Trophoblast cell (in vitro differentiated cells and primary cell): ENCODE data around the gene LYZL1.
"Not testable (repeated sequence)": the region's sequence is repeated elsewhere in the genome, so short reads cannot be mapped to it uniquely, and the experiment has no call there.

Experiments used
- DNase-seq, 2 donors: peaks; one replicate each; pipeline ENCODE4 v3.0.0-alpha.2; 2016
- H2AFZ ChIP-seq: 2 replicates; pipeline ENCODE4 v1.6.1; 2013; ENCODE audit warnings: low read length, moderate library complexity, mild to moderate bottlenecking; ENCODE audit not compliant: insufficient read depth, poor library complexity
- H2AK5ac ChIP-seq: 2 replicates; pipeline ENCODE4 v1.6.1; 2013; ENCODE audit warnings: mild to moderate bottlenecking, low read length
- H2BK120ac ChIP-seq: 2 replicates; pipeline ENCODE4 v1.6.1; 2013; ENCODE audit warnings: low read length, mild to moderate bottlenecking, moderate library complexity; ENCODE audit not compliant: insufficient read depth, poor library complexity
- H2BK12ac ChIP-seq: 2 replicates; pipeline ENCODE4 v1.6.1; 2013; ENCODE audit warnings: mild to moderate bottlenecking, low read length, moderate library complexity
- H2BK5ac ChIP-seq: 2 replicates; pipeline ENCODE4 v1.6.1; 2013; ENCODE audit warnings: low read length, low read depth, moderate library complexity, mild to moderate bottlenecking; ENCODE audit not compliant: poor library complexity
- H3K14ac ChIP-seq: 2 replicates; pipeline ENCODE4 v1.6.1; 2013; ENCODE audit warnings: mild to moderate bottlenecking, low read length
- H3K18ac ChIP-seq: 2 replicates; pipeline ENCODE4 v1.6.1; 2013; ENCODE audit warnings: mild to moderate bottlenecking, low read length
- H3K23ac ChIP-seq: 2 replicates; pipeline ENCODE4 v1.6.1; 2013; ENCODE audit warnings: low read length
- H3K27ac ChIP-seq: 2 replicates; pipeline ENCODE4 v1.5.1; 2013; ENCODE audit warnings: low read depth, mild to moderate bottlenecking, inconsistent platforms, low read length, moderate library complexity
- H3K27me3 ChIP-seq: 2 replicates; pipeline ENCODE4 v1.6.1; 2013; ENCODE audit warnings: inconsistent platforms, mild to moderate bottlenecking, low read length, moderate library complexity; ENCODE audit not compliant: insufficient read depth
- H3K36me3 ChIP-seq, 2 experiments: 1 replicate in 1 of 2; 2 replicates in 1 of 2; pipeline ENCODE4 v1.6.1; 2013; ENCODE audit warnings: low read length in 2 of 2, mild to moderate bottlenecking in 2 of 2, moderate library complexity in 1 of 2; ENCODE audit not compliant: insufficient read depth in 2 of 2, control insufficient read depth in 1 of 2
- H3K4ac ChIP-seq: 2 replicates; pipeline ENCODE4 v1.6.1; 2013; ENCODE audit warnings: low read depth, mild to moderate bottlenecking, low read length, moderate library complexity
- H3K4me1 ChIP-seq, 2 experiments: 1 replicate in 1 of 2; 2 replicates in 1 of 2; pipeline ENCODE4 v1.6.1; 2013; ENCODE audit warnings: low read length in 2 of 2, mild to moderate bottlenecking in 2 of 2, moderate library complexity in 1 of 2; ENCODE audit not compliant: insufficient read depth in 2 of 2, control insufficient read depth in 1 of 2
- H3K4me2 ChIP-seq: 2 replicates; pipeline ENCODE4 v1.6.1; 2013; ENCODE audit warnings: inconsistent platforms, mild to moderate bottlenecking, low read length, moderate library complexity
- H3K4me3 ChIP-seq: 2 replicates; pipeline ENCODE4 v1.5.1; 2013; ENCODE audit warnings: mild to moderate bottlenecking, low read depth, low read length, inconsistent platforms
- H3K79me1 ChIP-seq: one replicate; pipeline ENCODE4 v1.6.1; 2013; ENCODE audit warnings: low read length
- H3K79me2 ChIP-seq: 2 replicates; pipeline ENCODE4 v1.6.1; 2013; ENCODE audit warnings: low read length, mild to moderate bottlenecking; ENCODE audit not compliant: control insufficient read depth, insufficient read depth, poor library complexity
- H3K9ac ChIP-seq: 2 replicates; pipeline ENCODE4 v1.6.1; 2013; ENCODE audit warnings: mild to moderate bottlenecking, low read length
- H3K9me3 ChIP-seq: 2 replicates; pipeline ENCODE4 v1.6.1; 2013; ENCODE audit warnings: low read depth, mild to moderate bottlenecking, control low read depth, inconsistent platforms, low read length; ENCODE audit not compliant: insufficient read depth
- H4K12ac ChIP-seq: 2 replicates; pipeline ENCODE4 v1.6.1; 2013; ENCODE audit warnings: low read depth, mild to moderate bottlenecking, low read length, moderate library complexity
- H4K8ac ChIP-seq: 2 replicates; pipeline ENCODE4 v1.6.1; 2013; ENCODE audit warnings: low read depth, mild to moderate bottlenecking, low read length, moderate library complexity
- H4K91ac ChIP-seq: one replicate; pipeline ENCODE4 v1.6.1; 2013; ENCODE audit warnings: low read depth, mild to moderate bottlenecking, low read length, moderate library complexity
- WGBS: extraction: QIAGEN DNeasy Blood & Tissue Kit; methylation state at CpG from one replicate; pipeline ENCODE4 v1.1.7; 2013; ENCODE audit warnings: missing lambda C conversion rate; ENCODE audit not compliant: insufficient read length, insufficient coverage; ENCODE audit errors: extremely low coverage; 5-methylcytosine and 5-hydroxymethylcytosine counted together

The LYZL1 gene

DNA sequence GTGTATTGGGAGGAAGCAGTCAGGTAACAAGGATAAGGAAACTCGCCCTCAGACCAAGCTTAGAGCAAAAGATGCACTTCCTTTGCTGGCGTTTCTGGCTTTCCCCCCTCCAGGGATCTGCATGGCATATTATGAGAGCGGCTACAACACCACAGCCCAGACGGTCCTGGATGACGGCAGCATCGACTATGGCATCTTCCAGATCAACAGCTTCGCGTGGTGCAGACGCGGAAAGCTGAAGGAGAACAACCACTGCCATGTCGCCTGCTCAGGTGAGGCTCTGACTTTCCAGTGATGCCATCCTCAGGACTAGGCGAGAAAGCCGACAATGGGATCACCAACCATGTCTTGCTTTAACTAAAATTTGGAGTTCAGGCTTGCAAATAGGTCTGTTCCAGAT, 3.5 kb downstream of the LYZL1 start:
- not testable (repeated sequence) for H4K91ac ChIP-seq, H3K27me3 ChIP-seq, H2AFZ ChIP-seq, H3K27ac ChIP-seq, H3K14ac ChIP-seq, H4K8ac ChIP-seq, DNase-seq, H3K79me1 ChIP-seq, H2BK12ac ChIP-seq, H3K9ac ChIP-seq, H2BK120ac ChIP-seq, H3K36me3 ChIP-seq, H3K23ac ChIP-seq, H3K9me3 ChIP-seq, H4K12ac ChIP-seq, H3K4me1 ChIP-seq, H3K79me2 ChIP-seq, H2BK5ac ChIP-seq, H2AK5ac ChIP-seq, H3K4me2 ChIP-seq, H3K4me3 ChIP-seq, H3K4ac ChIP-seq, H3K18ac ChIP-seq
- no CpG with 5 or more reads among the region's 13 CpGs for WGBS

GRCh38 chr10:29295813-29296212, 6.9 kb downstream of the LYZL1 start:
- no peak overlapping the region for H4K91ac ChIP-seq

DNA sequence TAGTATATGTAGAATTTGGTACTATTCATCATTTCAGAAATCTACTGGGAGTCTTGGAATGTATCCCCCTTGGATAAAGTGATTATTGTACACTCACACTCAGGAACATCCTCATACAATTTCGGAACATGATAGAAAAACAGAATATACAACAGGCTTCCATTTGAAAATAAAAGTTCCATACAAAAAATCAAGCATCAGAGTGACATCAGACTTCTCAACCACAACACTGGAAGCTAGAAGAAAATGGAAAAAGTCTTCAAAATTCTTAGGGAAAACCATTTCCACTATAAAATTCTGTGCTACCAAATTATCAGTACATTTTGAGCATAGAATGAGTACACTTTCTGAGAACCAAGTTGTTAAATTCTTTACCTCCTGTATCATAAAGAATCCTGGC, 8.8 kb downstream of the LYZL1 start:
- H3K36me3 ChIP-seq, result peaks cover 2 to 4% of the 10 kb centered on the region in 2 experiments
- H2BK120ac ChIP-seq, result no peak overlapping the region
- H3K27me3 ChIP-seq, result no peaks in the 10 kb centered on the region
- no peak overlapping the region for H3K4me3 ChIP-seq
- no peak overlapping the region for H2BK5ac ChIP-seq
- no peak overlapping the region for H4K8ac ChIP-seq
- no peak overlapping the region for H3K4ac ChIP-seq
- no peak overlapping the region for H2AK5ac ChIP-seq
- no peak for DNase-seq
- no peak overlapping the region for H3K9ac ChIP-seq
- no peak overlapping the region for H3K27ac ChIP-seq
- no peaks in the 10 kb centered on the region for H3K4me1 ChIP-seq
- H3K18ac ChIP-seq, result no peak overlapping the region
- no peak overlapping the region for H3K4me2 ChIP-seq
- H4K12ac ChIP-seq, result no peak overlapping the region
- no peaks in the 10 kb centered on the region for H3K79me2 ChIP-seq
- no CpG with 5 or more reads among the region's 1 CpG for WGBS
- peaks cover 3% of the 10 kb centered on the region for H3K79me1 ChIP-seq
- no peak overlapping the region for H3K14ac ChIP-seq
- peaks cover 17% of the 10 kb centered on the region for H3K9me3 ChIP-seq
- no peak overlapping the region for H2BK12ac ChIP-seq
- H2AFZ ChIP-seq, result no peak overlapping the region
- H3K23ac ChIP-seq, result no peak overlapping the region
- H4K91ac ChIP-seq, result no peak overlapping the region

More at GRCh38 chr10:29295813-29296212, 6.9 kb downstream of the LYZL1 start:
- H3K36me3 ChIP-seq, result no peaks in the 10 kb centered on the region
- H2AFZ ChIP-seq, result no peak overlapping the region
- peaks cover 2% of the 10 kb centered on the region for H3K79me1 ChIP-seq
- WGBS, result no CpG with 5 or more reads among the region's 2 CpGs
- H3K23ac ChIP-seq, result no peak overlapping the region
- no peak overlapping the region for H2BK12ac ChIP-seq
- H3K9ac ChIP-seq, result no peak overlapping the region
- H2BK120ac ChIP-seq, result no peak overlapping the region
- no peak overlapping the region for H2AK5ac ChIP-seq
- no peak for DNase-seq
- no peak overlapping the region for H3K4ac ChIP-seq
- no peak overlapping the region for H3K4me2 ChIP-seq
- H4K8ac ChIP-seq, result no peak overlapping the region
- H3K9me3 ChIP-seq, result peaks cover 12% of the 10 kb centered on the region
- H3K27me3 ChIP-seq, result no peaks in the 10 kb centered on the region
- H3K4me3 ChIP-seq, result no peak overlapping the region
- H2BK5ac ChIP-seq, result no peak overlapping the region
- H4K12ac ChIP-seq, result no peak overlapping the region
- H3K18ac ChIP-seq, result no peak overlapping the region
- H3K27ac ChIP-seq, result no peak overlapping the region
- no peaks in the 10 kb centered on the region for H3K4me1 ChIP-seq
- H3K79me2 ChIP-seq, result no peaks in the 10 kb centered on the region
- no peak overlapping the region for H3K14ac ChIP-seq

- Histone ChIP-seq H3K27me3 (no peaks in the 10 kb centered on the region), H4K8ac (no peak overlapping the region), H3K79me2 (peaks cover 1% of the 10 kb centered on the region), H2BK120ac (no peak overlapping the region), H4K12ac (no peak overlapping the region), H3K4me2 (no peak overlapping the region), H3K36me3 (peaks cover 2 to 4% of the 10 kb centered on the region in 2 experiments), H3K4ac (no peak overlapping the region), H2AFZ (no peak overlapping the region), H3K9me3 (peaks cover 14% of the 10 kb centered on the region), H3K23ac (no peak overlapping the region), H4K91ac (peak overlapping the region; percentile 2), H2BK12ac (no peak overlapping the region), H2BK5ac (no peak overlapping the region), H3K9ac (no peak overlapping the region), H2AK5ac (no peak overlapping the region), H3K4me3 (no peak overlapping the region), H3K79me1 (peaks cover 17% of the 10 kb centered on the region), H3K27ac (no peak overlapping the region), H3K18ac (no peak overlapping the region), H3K14ac (no peak overlapping the region), H3K4me1 (peaks cover 0 to 2% of the 10 kb centered on the region in 2 experiments)
- no peak for DNase-seq
- WGBS, result no CpG with 5 or more reads among the region's 1 CpG
Measured at GRCh38 chr10:29301359-29301910, 12.6 kb downstream of the LYZL1 start.
